Measurements from ENCODE around the gene RAMP1.
"Not testable (repeated sequence)": the region's sequence is repeated elsewhere in the genome, so short reads cannot be mapped to it uniquely, and the experiment has no call there.

The RAMP1 gene

DNA sequence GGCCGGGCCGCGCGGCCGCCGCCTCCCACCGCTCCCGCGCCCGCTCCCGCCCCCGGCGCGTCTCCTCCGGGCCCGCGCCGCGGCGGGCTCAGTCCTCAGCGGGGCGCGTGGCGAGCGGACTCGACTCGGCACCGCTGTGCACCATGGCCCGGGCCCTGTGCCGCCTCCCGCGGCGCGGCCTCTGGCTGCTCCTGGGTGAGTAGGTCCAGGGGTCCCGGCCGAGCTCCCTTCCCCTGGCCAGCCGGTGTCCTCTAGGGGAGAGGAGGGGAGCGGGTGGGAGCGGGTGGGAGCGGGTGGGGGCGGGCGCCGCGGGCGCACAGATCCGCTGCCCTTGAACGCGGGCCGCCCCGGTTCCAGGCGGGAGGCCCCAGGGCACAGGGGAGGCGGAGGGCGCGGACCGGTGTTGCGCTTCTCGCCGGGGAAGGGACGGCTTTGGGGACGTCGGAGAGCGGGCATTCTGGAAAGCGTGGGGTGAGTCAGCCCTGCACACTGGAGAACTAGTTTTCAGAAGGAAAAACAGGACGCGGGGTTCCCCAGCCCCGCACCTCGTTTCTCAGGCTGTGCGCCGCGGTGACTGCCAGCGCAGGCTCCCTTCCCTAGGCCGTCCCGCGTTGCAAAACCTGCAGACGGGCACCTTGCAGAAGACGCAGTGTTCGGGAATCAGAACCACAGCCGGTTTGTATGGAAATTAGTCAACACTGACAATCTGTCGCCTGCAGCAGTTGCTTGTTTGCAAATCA, at the start of gene RAMP1:
Gene RAMP1 (plus strand): TSS at position 91 of the 740 bp plus-strand sequence. CDS start 53 bp downstream, at position 144.
- no peak for DNase-seq

DNA sequence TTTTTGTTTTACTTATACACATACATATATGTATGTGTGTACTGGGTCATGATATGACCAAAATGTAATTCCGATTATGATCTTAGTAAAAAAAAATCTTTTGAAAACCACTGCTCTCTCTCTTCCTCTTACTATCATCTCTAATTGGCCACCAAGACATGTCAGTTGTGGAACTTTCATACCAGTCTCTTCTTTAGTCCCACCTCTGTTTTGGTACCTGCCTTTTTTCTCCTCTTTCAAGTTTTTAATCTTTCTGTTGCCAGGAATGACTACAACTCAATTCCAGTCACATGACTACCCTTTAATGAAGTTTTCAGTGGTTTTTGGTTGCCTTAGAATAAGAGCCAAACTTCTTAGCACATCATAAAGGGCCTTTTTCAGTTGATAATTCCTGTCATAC, 43.8 kb upstream of the RAMP1 start:
- DNase-seq: peak in 2 of 6 experiments; percentile 3 to 8

DNA sequence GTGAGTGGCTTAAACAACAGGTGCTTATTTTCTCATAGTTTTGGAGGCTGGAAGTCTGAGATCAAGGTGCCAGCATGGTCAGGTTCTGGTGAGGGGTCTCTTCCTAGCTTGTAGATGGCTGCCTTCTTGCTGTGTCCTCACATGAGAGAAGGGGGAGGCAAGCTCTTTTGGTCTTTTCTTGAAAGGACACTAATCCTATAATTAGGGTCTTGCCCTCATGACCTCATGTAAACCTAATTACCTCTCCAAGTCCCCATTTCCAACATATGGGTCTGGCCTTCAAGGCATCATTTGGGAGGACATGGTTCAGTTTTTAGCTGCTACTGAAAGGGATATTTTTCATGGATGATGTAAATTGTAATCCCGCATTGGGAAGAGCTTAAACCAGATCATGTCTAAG, 42.9 kb upstream of the RAMP1 start:
- DNase-seq: no peak

DNA sequence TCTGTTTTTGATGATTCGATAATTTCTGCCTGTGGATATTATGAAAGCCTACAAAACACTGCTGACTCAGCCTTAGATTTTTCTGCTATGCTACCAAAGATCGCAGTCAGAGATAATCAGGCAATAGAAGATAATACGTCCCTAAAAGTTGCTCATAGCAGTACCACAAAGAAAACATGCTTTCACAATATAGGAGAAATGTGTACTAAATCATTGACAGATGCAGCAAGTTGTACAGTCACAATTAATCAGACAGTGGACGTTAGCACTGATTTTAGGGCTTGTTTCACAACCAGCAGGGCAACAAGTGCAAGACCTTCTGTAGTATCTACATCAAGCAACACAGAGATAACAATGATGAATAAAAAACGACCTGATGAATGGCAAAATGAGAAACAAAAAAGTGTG, 41.4 kb upstream of the RAMP1 start:
- no peak for DNase-seq

DNA sequence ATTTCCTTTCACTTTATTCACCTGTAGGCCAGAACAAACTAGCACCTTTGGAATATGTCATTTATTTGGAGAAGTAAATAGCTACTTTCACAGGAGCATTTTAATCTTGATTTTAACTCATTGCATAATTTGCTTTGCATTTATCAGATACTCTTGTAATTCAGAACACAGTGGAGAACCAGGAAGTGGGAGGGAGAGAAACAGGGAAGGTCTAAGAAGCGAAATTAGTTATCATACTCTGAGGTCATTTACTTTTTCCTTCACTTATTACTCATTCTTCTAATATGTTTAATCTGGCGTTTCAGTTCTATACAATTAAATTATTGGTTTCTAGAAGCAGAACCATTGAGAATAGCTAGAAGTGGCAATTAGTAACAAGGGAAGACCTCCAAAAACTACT, 40.2 kb upstream of the RAMP1 start:
- no peak for DNase-seq

DNA sequence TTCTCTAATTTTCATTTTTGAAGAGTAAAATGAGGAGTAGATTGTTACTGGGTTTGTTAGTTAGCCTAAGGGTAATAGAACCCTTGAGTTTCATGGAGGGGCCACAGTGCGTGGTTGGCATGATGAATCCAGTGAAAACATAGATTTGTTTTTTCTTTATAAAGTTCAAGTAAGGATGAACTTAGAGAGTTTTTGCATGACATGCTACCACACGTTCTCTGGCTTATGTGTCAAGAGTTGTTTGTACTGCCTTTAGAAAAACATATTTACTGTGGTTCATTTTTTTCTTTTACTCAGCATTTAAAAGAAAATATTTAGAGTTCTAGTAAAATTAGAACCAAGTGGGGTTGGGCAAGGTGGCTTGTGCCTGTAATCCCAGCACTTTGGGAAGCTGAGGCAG, 39.0 kb upstream of the RAMP1 start:
- no peak for DNase-seq

DNA sequence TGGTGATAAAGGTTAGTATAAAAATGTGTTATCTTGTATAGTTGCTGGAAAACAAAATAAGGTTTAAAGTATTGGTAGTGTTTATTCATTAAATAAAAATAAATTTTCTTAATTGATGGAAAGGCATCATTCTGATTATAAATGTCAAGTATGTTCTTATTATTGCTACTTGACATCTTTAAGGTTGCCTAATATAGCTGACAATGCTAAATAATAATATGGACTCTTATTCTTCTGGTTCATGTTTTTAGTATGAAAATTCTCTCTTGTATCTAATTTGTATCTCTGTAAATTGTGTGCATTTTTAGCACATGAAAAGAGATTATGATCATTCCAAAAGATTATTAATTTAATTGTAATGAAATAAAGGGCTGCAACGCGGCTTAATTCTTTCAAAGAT, 35.9 kb upstream of the RAMP1 start:
- DNase-seq: no peak

DNA sequence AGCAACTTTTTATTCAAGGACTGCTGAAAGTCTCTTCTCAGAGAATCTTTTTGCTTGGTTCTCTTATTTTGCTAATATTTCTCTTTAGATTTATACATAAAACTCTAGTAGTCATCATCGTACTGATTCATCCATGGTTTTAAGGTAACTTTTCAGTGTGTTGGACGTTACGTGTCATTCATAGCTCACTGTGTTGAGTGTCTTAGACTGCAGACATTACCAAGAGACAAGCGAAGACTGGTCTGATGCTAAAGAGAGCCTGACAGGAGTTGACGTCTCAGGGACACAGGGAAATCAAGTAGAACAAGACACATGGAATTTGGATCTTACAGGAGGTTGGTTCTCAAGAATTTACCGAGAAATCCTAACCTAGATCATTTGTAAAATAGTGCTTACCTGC, 35.3 kb upstream of the RAMP1 start:
- no peak for DNase-seq

DNA sequence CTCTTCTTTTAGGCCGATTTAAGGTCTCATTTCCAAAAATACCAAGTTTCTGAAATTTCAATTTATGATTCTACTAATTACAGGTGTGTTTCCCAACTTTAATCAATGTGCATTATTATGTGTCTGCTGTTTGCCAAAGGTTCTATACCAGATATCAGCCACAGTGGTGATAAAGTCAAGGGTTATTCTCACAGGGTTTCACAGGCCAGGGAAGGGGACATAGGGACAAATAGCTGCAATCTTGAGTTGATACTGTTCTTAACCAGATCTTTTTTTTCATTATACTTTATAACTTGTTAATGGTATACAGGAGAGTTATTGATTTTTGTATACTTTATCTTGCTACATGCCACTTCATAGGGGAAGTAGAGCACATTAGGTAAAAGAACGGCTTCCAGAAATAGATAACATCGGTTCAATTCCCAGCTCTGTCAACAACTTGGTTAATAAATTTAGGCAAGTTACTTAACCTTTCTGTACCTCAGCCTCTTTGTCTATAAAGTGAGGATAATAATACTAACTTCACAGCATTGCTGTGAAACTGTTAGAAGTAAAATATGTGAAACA, 31.9 kb upstream of the RAMP1 start:
- no peak for DNase-seq

DNA sequence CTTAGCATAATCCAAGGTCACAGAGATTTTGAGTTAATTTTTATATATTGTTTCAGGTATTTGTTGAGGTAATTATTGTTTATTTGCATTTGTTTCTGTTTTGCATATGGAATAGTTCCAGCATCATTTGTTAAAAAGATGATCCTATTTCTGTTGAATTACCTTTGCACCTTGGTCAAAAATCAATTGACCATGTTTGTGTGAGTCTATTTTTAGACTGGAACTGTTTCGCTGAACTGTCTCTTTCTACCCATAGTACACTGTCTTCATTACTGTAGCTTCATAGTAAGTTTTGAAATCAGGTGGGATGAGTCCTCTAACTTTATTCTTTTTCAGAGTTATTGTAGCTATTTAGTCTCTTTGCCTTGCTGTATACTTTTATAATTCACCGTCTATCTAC, 28.9 kb upstream of the RAMP1 start:
- no peak for DNase-seq

DNA sequence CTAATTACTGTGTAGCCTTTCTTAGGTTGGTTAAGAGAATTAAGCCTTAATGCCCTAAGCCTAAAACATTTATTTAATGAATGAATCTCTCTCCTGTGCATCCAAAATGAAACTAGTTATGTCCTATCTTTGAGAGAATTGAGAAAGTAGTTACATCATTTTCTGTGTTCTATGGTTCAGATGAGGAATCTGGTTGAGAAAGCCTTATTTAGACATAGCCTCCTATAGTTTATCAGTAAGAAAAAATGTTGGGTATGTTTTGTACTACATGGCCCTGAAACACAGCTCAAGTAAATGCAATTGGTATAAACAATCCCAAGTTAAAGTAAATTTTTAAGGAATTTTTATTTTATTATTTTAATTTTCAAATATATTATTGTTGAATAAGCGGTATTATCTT, 25.9 kb upstream of the RAMP1 start:
- DNase-seq: no peak

DNA sequence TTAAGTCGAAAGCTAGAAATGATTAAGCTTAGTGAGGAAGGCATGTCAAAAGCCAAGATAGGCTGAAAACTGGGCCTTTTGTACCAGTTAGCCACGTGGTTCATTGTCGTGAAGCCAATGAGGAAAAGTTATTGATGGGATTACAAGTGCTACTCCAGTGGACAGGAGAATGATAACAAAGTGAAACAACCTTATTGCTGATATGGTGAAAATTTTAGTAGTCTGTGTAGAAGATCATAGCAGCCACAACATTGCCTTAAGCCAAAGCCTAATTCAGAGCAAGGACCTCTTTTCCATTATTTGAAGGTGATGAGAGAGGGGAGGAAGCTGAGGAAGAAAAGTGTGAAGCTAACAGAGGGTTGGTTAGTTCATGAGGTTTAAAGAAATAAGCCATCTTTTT, 24.1 kb upstream of the RAMP1 start:
- no peak for DNase-seq

DNA sequence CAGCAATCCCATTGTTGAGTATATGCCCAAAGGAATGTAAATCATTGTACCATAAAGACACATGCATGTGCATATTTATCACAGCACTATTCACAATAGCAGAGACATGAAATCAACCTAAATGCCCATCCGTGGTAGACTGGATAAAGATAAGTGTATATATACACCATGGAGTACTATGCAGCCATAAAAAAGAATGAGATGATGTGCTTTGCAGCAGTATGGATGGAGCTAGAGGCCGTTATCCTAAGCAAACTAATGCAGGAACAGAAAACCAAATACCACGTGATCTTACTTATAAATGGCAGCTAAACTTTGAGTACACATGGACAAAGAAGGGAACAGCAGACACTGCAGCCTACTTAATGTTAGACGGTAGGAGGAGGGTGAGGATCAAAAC, 18.4 kb upstream of the RAMP1 start:
- DNase-seq: no peak

DNA sequence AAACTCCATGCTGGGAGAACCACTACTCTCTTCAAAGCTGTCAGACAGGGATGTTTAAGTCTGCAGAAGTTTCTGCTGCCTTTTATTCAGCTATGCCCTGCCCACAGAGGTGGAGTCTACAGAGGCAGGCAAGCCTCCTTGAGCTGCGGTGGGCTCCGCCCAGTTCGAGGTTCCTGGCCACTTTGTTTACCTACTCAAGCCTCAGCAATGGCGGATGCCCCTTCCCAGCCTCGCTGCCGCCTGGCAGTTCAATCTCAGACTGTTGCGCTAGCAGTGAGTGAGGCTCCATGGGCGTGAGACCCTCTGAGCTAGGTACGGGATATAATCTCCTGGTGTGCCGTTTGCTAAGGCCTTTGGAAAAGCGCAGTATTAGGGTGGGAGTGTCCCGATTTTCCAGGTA, 10.5 kb upstream of the RAMP1 start:
- not testable (repeated sequence) for DNase-seq

DNA sequence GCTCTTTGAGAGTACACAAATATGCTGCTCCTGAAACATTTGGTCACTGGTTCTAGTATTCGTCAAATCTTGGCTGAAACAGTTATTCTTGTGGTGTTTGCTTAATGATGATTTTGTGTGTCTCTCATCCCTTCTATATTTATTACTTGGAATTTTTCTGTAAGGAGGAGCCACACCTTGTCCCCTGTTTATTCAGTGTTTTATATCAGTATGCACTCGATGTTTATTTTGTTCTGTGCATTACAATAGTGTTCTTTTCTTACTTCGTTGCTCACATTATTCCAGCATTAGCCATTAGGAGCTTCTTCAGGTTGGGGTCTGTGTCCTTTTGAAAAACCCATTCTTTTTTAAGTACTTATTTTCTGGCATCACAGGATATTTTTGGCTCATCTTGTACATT, 5.1 kb upstream of the RAMP1 start:
- no peak for DNase-seq

DNA sequence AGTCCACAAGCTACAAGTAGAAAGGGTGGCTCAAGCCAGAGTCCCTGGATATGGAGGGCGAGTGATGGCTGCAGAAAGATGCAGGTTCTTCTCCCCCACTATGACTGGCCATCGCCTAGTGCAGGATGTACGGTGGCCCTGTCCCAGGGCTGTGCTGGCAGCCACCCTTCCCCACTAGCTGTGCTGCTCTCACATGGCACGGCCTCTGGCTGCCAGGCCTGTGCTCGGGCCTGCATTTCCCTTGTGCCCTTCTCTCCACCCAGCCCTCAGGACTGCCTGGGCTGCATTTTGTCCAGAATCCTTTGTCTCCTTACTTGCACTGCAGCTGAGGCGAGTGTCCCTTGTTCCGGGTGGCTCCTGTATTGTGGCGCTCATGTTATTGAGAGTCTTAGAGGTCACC, 1.6 kb upstream of the RAMP1 start:
- DNase-seq: no peak

DNA sequence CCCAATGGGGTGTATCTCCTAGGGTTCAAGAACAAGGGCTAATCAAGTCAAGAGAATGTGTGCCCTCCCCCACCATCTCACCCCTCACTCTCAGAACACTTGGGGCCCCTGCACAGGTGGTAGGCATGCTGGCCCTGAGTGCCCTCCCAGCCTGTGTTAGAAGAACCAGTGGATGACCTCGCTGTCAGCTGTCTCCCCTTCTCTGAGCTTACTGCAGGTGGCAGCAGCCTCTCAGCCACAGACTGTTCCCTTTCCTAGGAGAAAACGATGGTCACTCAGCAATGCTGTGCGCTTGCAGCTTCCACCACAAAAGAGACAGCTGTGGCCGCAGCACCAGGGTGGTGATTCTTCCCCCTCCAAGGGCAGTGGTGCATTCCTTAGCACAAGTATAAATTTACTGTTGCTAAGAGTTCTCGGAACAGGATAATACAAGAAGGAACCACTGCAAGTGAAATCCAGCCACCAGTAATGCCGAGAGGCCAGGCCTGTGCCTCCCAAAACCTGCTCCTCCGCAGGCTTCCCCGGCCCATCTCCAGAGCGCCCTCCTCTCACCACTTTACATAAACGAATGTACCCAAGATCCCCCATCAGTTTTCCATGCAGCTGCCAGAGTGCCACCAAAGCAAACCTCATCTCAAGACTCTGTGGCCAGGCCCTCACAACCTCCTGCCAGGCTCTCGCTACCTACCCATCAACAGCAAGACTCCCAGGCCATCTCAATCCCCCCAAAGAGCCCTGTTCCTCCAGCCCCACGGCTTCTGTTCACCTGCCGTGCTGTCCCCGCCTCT, 935 bp upstream of the RAMP1 start:
- peak in 5 of 6 experiments; percentile 12 to 46 (median 24) for DNase-seq

DNA sequence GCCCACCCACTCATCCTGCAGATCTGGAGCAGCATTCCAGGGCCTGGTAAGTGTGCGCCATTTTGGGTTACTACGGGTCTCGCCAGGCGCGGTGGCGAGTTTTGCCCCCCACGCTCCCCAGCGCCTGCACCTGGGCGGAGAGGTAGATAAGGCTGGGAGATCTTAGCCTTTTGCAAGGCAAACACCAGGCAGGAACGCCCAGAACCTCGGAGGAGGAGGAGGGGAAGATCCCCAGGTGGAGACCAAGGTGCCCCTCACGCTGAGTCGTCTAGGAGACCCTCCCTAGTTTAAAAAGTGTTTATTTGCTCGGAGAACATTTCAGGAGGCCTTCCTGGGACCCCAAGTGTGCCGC, 365 bp upstream of the RAMP1 start:
- no peak for DNase-seq

DNA sequence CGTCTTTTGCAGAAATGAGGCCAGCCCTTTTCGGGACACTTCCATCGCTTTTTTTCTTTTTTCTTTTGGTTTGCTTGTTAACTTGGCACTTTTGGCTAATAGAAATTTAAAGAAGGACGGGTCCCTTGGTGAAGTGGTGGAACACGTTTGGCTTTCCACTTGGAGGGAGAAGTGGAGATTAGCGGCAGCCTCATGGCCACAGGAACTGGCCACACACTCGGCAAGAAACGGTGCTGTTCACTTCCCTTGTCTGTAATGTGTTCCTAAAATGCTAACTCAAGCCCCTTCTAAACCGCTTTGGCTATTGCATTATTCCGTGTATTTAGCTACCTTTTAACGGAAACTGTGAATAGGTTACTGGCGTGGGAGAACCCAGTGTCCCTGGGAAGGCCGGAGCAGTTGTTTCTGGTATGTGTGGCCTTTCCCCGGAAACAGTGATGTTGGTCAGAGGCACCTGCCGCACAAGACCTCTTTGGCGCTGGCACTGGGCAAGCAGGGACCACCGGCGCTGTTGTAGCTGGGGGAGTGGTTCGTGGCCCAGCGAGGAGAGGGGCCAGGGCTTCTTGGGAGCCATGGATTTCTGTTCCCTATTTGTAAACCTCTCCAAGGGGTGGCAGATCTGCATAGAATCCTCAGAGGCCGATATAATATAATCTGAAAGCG, 981 bp downstream of the RAMP1 start:
- no peak for DNase-seq

DNA sequence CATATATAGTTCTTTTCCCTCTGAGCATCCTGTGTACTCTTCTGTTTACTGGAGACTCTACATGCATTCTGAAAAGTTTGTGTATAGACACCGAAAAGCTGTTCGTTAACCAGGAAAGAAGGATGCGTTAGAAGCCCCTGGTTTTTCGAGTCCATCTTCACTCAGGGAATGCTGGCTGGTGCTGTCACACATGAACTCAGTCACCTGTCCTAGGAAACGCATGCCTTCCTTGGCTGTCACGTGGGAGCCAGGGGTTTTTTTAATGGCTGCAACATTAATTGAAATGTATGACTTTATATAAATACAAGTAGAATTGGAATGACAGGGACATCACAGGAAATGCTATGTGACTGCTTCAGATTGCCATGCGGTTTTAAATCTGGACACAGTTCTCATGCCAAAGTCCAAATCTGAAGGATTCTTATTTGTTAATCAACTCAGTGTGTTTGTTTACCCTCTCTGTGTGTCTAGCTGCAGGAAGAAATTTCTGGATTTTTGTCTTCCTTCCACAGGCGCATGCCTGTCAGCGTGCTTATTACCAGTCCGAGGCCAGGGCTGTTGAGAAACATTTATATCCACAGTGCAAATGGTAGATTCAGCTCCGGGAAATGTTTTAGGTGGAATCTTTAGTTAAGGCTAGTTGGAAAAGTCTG, 2.6 kb downstream of the RAMP1 start:
- no peak for DNase-seq

DNA sequence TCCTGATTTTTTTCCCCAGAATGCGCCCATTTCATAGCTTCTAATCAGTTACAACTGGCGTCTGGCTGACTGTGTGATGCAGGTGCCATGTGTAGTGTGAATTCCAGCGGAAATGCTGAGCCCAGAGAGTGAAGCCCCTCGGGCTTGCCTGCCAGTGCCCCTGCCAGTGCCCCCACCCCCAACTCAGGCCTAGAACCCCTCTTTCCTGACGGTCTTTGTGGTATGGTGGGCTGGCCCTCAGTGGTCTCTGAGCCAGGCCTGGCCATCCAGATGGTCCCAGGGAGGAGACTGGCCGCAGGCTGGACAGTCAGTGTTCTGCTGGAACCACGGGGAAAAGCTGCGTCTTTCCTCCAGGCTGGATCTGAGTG, 3.1 kb downstream of the RAMP1 start:
- DNase-seq: no peak

DNA sequence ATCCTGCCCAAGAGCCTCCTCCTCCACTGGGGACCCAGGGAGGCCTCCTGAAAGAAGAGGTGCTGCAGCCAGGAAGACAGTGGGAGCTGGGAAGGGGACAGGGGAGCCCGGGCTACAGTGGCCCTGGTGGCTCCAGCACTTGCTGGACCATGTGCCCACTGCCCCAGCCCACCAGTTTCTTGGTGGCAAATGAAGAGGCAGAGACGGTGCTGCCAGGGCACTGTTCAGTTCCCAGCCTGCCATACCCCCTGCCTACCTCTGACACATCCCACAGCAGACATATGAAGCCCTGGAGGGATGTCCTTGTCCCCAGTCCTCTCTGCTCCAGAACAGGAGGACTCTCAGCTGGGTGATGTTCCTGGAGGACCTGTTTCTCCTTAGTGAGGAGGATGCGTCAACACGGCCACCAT, 3.7 kb downstream of the RAMP1 start:
- no peak for DNase-seq
